HepG2 (cell line): ENCODE results near the gene CERS1. TPM values are rescaled to one million over a fixed set of nuclear protein-coding genes. Genes with fewer than 3 reads are reported as not detected.

Experiments used
- AFF4 ChIP-seq: sonication (generic); formaldehyde crosslinking; IDR thresholded peaks from 2 replicates; pipeline ENCODE4 v1.4.0; 2020; ENCODE audit warnings: missing genetic modification reagents
- KDM4B ChIP-seq: sonication (generic); formaldehyde crosslinking; IDR thresholded peaks from 2 replicates; pipeline ENCODE4 v1.4.0; 2020; ENCODE audit warnings: missing genetic modification reagents
- MIER3 ChIP-seq: IDR thresholded peaks from 2 replicates; pipeline ENCODE4 v1.6.1; 2016; ENCODE audit warnings: missing compliant biosample characterization, borderline replicate concordance
- SKIL ChIP-seq: sonication (generic); formaldehyde crosslinking; IDR thresholded peaks from 2 replicates; pipeline ENCODE4 v1.8.0; 2022; ENCODE audit warnings: missing genetic modification reagents, mild to moderate bottlenecking, moderate library complexity, borderline replicate concordance
- ZFX ChIP-seq: sonication (generic); formaldehyde crosslinking; IDR thresholded peaks from 2 replicates; pipeline ENCODE4 v1.4.0; 2020; ENCODE audit warnings: mild to moderate bottlenecking, low read depth, missing genetic modification reagents, moderate library complexity
- polyA plus RNA-seq, 8 experiments: library from polyadenylated mRNA; depleted of rRNA in 3 of 8; stranded (reverse) in 7 of 8; unstranded in 1 of 8; fragments of >200 nt; fragmentation: Illumina TruSeq in 4 of 8; extraction: Trizol in 4 of 8; gene quantifications; 2 replicates each; pipeline versions ENCODE4 v1.2.1 to v1.2.3, GENCODE V29; 2011 to 2016; ENCODE audit warnings: low read depth in 4 of 8, missing spikeins in 1 of 8, mixed read lengths in 1 of 8; ENCODE audit not compliant: insufficient read depth in 1 of 8
- total RNA-seq, 5 experiments: library from RNA; depleted of rRNA; stranded (reverse); fragments of >200 nt; fragmentation: Illumina TruSeq; extraction: Trizol; gene quantifications; 2 replicates each; pipeline ENCODE4 v1.2.3, GENCODE V29; 2016; ENCODE audit warnings: low read depth in 1 of 5
- TF ChIP-seq, protein P1 (sequence below): sonication (generic); formaldehyde crosslinking; IDR thresholded peaks from 2 replicates; pipeline ENCODE4 v1.4.0; 2020; ENCODE audit warnings: missing genetic modification reagents
- TF ChIP-seq, protein P2 (sequence below): sonication (generic); formaldehyde crosslinking; IDR thresholded peaks from 2 replicates; pipeline ENCODE4 v1.4.0; 2020; ENCODE audit warnings: mild to moderate bottlenecking, missing genetic modification reagents
- TF ChIP-seq, protein P3 (sequence below): sonication (generic); formaldehyde crosslinking; conservative IDR thresholded peaks from 2 replicates; pipeline ENCODE4 v1.4.0; 2020; ENCODE audit warnings: missing genetic modification reagents

Gene CERS1
- total and polyA plus RNA-seq, 2 of the 13 experiments (the other 11 are each of a cell fraction or from before 2014, with no cell fraction given) = 4.6 to 9.8 TPM

- TF ChIP-seq, protein P1, sequence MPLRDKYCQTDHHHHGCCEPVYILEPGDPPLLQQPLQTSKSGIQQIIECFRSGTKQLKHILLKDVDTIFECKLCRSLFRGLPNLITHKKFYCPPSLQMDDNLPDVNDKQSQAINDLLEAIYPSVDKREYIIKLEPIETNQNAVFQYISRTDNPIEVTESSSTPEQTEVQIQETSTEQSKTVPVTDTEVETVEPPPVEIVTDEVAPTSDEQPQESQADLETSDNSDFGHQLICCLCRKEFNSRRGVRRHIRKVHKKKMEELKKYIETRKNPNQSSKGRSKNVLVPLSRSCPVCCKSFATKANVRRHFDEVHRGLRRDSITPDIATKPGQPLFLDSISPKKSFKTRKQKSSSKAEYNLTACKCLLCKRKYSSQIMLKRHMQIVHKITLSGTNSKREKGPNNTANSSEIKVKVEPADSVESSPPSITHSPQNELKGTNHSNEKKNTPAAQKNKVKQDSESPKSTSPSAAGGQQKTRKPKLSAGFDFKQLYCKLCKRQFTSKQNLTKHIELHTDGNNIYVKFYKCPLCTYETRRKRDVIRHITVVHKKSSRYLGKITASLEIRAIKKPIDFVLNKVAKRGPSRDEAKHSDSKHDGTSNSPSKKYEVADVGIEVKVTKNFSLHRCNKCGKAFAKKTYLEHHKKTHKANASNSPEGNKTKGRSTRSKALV (CRISPR knock-in tag) = peak; percentile 98
- TF ChIP-seq AFF4 (CRISPR knock-in tag) (no peak), ZFX (CRISPR knock-in tag) (peak; percentile 75), KDM4B (no peak), SKIL (CRISPR knock-in tag) (no peak), MIER3 (CRISPR knock-in tag) (peak; percentile 21; the same call in 1 of the 2 replicates)
- TF ChIP-seq, protein P2, sequence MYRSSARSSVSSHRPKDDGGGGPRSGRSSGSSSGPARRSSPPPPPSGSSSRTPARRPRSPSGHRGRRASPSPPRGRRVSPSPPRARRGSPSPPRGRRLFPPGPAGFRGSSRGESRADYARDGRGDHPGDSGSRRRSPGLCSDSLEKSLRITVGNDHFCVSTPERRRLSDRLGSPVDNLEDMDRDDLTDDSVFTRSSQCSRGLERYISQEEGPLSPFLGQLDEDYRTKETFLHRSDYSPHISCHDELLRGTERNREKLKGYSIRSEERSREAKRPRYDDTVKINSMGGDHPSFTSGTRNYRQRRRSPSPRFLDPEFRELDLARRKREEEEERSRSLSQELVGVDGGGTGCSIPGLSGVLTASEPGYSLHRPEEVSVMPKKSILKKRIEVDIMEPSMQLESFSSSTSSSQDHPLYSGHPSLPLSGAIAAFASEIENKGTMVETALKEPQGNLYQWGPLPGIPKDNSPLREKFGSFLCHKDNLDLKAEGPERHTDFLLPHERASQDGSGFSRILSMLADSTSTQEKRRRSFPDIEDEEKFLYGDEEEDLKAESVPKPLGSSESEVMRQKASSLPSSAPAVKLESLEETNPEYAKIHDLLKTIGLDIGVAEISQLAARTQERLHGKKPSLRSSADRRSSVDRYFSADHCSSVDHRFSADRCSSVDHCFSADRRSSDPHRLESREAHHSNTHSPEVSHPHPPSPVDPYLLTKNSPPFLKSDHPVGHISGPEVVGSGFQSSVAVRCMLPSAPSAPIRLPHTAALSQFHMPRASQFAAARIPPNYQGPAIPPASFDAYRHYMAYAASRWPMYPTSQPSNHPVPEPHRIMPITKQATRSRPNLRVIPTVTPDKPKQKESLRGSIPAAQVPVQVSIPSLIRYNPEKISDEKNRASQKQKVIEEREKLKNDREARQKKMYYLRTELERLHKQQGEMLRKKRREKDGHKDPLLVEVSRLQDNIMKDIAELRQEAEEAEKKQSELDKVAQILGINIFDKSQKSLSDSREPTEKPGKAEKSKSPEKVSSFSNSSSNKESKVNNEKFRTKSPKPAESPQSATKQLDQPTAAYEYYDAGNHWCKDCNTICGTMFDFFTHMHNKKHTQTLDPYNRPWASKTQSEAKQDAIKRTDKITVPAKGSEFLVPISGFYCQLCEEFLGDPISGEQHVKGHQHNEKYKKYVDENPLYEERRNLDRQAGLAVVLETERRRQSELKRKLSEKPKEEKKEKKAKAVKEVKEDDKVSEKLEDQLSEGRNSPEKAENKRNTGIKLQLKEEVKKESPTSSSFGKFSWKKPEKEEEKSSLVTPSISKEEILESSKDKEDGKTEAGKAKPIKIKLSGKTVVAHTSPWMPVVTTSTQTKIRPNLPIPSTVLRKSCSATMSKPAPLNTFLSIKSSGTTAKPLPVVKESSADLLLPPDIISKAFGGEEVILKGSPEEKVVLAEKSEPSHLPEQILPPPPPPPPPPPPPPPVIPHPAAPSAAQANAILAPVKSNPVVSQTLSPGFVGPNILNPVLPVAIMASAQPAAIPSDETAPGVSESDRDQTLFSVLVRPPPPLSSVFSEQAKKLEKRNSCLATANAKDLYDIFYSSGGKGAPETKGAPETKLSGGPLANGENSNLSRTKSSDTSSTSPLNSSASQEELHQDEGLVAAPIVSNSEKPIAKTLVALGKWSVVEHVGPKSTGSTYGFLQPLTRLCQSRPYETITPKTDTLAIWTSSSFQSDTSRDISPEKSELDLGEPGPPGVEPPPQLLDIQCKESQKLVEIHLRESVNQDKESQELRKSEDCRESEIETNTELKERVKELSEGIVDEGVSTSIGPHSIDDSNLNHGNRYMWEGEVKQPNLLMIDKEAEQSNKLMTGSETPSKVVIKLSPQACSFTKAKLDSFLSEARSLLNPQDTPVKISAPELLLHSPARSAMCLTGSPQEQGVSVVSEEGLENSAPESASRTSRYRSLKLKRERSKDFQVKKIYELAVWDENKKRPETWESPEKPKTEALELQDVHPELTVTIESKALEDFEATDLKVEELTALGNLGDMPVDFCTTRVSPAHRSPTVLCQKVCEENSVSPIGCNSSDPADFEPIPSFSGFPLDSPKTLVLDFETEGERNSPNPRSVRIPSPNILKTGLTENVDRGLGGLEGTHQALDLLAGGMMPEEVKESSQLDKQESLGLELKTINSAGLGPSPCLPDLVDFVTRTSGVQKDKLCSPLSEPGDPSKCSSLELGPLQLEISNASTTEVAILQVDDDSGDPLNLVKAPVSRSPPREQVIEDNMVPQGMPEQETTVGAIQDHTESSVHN (CRISPR knock-in tag) = no peak
- TF ChIP-seq, protein P3, sequence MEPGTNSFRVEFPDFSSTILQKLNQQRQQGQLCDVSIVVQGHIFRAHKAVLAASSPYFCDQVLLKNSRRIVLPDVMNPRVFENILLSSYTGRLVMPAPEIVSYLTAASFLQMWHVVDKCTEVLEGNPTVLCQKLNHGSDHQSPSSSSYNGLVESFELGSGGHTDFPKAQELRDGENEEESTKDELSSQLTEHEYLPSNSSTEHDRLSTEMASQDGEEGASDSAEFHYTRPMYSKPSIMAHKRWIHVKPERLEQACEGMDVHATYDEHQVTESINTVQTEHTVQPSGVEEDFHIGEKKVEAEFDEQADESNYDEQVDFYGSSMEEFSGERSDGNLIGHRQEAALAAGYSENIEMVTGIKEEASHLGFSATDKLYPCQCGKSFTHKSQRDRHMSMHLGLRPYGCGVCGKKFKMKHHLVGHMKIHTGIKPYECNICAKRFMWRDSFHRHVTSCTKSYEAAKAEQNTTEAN = no peak
Observed at GRCh38 chr19:18895038-18895823, 727 bp downstream of the CERS1 start (continued).
